Uterus (tissue), 2 donors: ENCODE results near the gene NOL12.

Experiments used
- POLR2A ChIP-seq, 2 donors: fragments of 450-650 bp; IDR thresholded peaks; one replicate each; pipeline ENCODE4 v1.6.1; 2016; ENCODE audit warnings: antibody characterized with exemption in 2 of 2, mild to moderate bottlenecking in 1 of 2, moderate library complexity in 1 of 2
- TF ChIP-seq, protein P1 (sequence below), 4 experiments: fragments of 200-600 bp in 2 of 4; fragments of 450-650 bp in 2 of 4; sonication (generic) in 2 of 4; IDR thresholded peaks; one replicate each; pipeline ENCODE4 v1.5.1; 2016 to 2019; ENCODE audit warnings: antibody characterized with exemption in 4 of 4, mild to moderate bottlenecking in 2 of 4, moderate library complexity in 1 of 4

DNA sequence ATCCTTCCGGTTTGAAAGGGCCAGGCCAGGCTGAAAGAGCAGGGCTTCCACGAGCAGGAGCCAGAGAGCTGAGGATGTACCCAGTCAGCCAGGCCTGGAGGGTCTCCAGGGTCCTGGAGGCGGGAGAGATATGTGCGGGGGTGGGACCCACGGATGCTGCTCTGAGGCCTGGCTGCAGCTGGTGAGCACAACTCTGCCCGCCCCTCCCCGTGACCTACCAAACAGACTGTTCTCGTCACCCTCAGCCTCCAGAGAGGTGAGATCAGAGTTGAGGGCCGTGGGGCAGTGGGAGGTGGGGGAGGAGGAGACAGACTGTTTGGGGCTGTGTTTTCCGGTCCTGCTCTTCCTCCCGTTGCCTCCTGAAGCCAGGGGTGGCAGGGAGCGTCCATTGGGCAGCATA, 52.9 kb downstream of the NOL12 start:
- TF ChIP-seq, protein P1, sequence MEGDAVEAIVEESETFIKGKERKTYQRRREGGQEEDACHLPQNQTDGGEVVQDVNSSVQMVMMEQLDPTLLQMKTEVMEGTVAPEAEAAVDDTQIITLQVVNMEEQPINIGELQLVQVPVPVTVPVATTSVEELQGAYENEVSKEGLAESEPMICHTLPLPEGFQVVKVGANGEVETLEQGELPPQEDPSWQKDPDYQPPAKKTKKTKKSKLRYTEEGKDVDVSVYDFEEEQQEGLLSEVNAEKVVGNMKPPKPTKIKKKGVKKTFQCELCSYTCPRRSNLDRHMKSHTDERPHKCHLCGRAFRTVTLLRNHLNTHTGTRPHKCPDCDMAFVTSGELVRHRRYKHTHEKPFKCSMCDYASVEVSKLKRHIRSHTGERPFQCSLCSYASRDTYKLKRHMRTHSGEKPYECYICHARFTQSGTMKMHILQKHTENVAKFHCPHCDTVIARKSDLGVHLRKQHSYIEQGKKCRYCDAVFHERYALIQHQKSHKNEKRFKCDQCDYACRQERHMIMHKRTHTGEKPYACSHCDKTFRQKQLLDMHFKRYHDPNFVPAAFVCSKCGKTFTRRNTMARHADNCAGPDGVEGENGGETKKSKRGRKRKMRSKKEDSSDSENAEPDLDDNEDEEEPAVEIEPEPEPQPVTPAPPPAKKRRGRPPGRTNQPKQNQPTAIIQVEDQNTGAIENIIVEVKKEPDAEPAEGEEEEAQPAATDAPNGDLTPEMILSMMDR (IDR thresholded peaks at IDR 0.05), result peak; percentile 23 to 54 (median 42)
- TF ChIP-seq POLR2A (IDR thresholded peaks at IDR 0.05), result peak in 1 of 2 donors; percentile 30
